ENCODE results near the gene SPG11.
A peak's percentile ranks its signal among the peaks of the same experiment; 100 is the strongest.
"Not testable (repeated sequence)": the region's sequence is repeated elsewhere in the genome, so short reads cannot be mapped to it uniquely, and the experiment has no call there.

Gene SPG11

GRCh38 chr15:44663410-44664308 is at the start of gene SPG11:
Gene SPG11, minus strand, starts transcription at chr15:44663662. Its CDS starts 15 bp downstream, at chr15:44663647.
- DNase-seq, result peak; percentile 98

GRCh38 chr15:44712346-44713005 is 49.0 kb upstream of the SPG11 start:
- DNase-seq, result peak; percentile 85

GRCh38 chr15:44711743-44712345 is 48.4 kb upstream of the SPG11 start:
- DNase-seq, result peak; percentile 62

GRCh38 chr15:44711096-44711742 is 47.8 kb upstream of the SPG11 start, which contains the start of the genes B2M and PATL2:
Gene B2M, plus strand, starts transcription at chr15:44711517. Its CDS starts 30 bp downstream, at chr15:44711547.
Gene PATL2, minus strand, starts transcription at chr15:44711323. Its CDS starts 34,833 bp downstream, at chr15:44676490.
- DNase-seq, result peak; percentile 97

GRCh38 chr15:44710236-44711095 is 47.0 kb upstream of the SPG11 start:
- peak; percentile 90 for DNase-seq

GRCh38 chr15:44706946-44707636 is 43.6 kb upstream of the SPG11 start:
- no peak for DNase-seq

- no peak for DNase-seq
Measured at GRCh38 chr15:44706401-44706800, 42.9 kb upstream of the SPG11 start.

- no peak for DNase-seq
Measured at GRCh38 chr15:44705986-44706385, 42.5 kb upstream of the SPG11 start.

- not testable (repeated sequence) for DNase-seq
Measured at GRCh38 chr15:44700676-44701075, 37.2 kb upstream of the SPG11 start.

GRCh38 chr15:44698641-44699040 is 35.2 kb upstream of the SPG11 start:
- DNase-seq, result peak; percentile 47

GRCh38 chr15:44697014-44697413 is 33.6 kb upstream of the SPG11 start:
- DNase-seq, result no peak

- DNase-seq, result no peak
Measured at GRCh38 chr15:44695294-44695693, 31.8 kb upstream of the SPG11 start.

- DNase-seq, result no peak
Measured at GRCh38 chr15:44694416-44694815, 31.0 kb upstream of the SPG11 start.

GRCh38 chr15:44692659-44693058 is 29.2 kb upstream of the SPG11 start:
- no peak for DNase-seq

- DNase-seq, result not testable (repeated sequence)
Measured at GRCh38 chr15:44690245-44690644, 26.8 kb upstream of the SPG11 start.

GRCh38 chr15:44689318-44689717 is 25.9 kb upstream of the SPG11 start:
- not testable (repeated sequence) for DNase-seq

GRCh38 chr15:44682809-44683682 is 19.6 kb upstream of the SPG11 start:
- peak; percentile 4 for DNase-seq

GRCh38 chr15:44682211-44682610 is 18.7 kb upstream of the SPG11 start:
- DNase-seq, result peak; percentile 40

GRCh38 chr15:44676676-44677075 is 13.2 kb upstream of the SPG11 start:
- no peak for DNase-seq

- DNase-seq, result no peak
Measured at GRCh38 chr15:44675911-44676310, 12.4 kb upstream of the SPG11 start.

Measured in MV-4-11 (cell line).